CD4-positive, alpha-beta T cell (primary cell): Measurements from ENCODE around the gene IKZF1. TPM values are rescaled to one million over a fixed set of nuclear protein-coding genes. Genes with fewer than 3 reads are reported as not detected.
A peak's percentile ranks its signal among the peaks of the same experiment; 100 is the strongest.

Experiments
- ATAC-seq: fragments of 200-7000 bp; cut with Tn5 transposase; one replicate; pipeline ENCODE4 v1.10.0; 2022; ENCODE audit warnings: mild to moderate bottlenecking; ENCODE audit not compliant: poor library complexity
- CTCF ChIA-PET: fragments of 350-600 bp; sonication (Branson Sonifier 250); formaldehyde crosslinking; loops from one replicate; lab custom pipeline; 2021; ENCODE audit warnings: antibody characterized with exemption, inconsistent platforms; lab: Charles Lee
- POLR2A ChIA-PET: fragments of 350-600 bp; sonication (Branson Sonifier 250); formaldehyde crosslinking; loops from one replicate; lab custom pipeline; 2021; ENCODE audit warnings: antibody characterized with exemption, inconsistent platforms; lab: Charles Lee
- DNase-seq, 14 experiments: peaks; one replicate each; pipeline ENCODE4 v3.0.0-alpha.2; 2013 to 2020; ENCODE audit warnings: mixed read lengths in 2 of 14
- H3K27ac ChIP-seq, 2 donors: one replicate each; pipeline versions ENCODE4 v1.5.1 to v1.7.0; 2013; ENCODE audit warnings: low read length in 2 of 2, low read depth in 1 of 2, mild to moderate bottlenecking in 1 of 2
- H3K27me3 ChIP-seq, 2 experiments: 1 replicate in 1 of 2; 2 replicates in 1 of 2; pipeline versions ENCODE4 v1.6.1 to v1.7.0; 2013; ENCODE audit warnings: low read length in 2 of 2, control low read depth in 1 of 2, mild to moderate bottlenecking in 1 of 2, moderate library complexity in 1 of 2; ENCODE audit not compliant: insufficient read depth in 2 of 2, control insufficient read depth in 1 of 2
- H3K36me3 ChIP-seq: one replicate; pipeline ENCODE4 v1.6.1; 2013; ENCODE audit warnings: low read length, control low read depth; ENCODE audit not compliant: insufficient read depth
- H3K4me1 ChIP-seq: one replicate; pipeline ENCODE4 v1.6.1; 2013; ENCODE audit warnings: low read length, control low read depth; ENCODE audit not compliant: insufficient read depth
- H3K4me3 ChIP-seq: one replicate; pipeline ENCODE4 v1.5.1; 2013; ENCODE audit warnings: mild to moderate bottlenecking, low read length, moderate library complexity
- H3K9me3 ChIP-seq, 2 experiments: 1 replicate in 1 of 2; 2 replicates in 1 of 2; pipeline versions ENCODE4 v1.6.1 to v1.7.0; 2013; ENCODE audit warnings: low read length in 2 of 2, mild to moderate bottlenecking in 2 of 2, control low read depth in 1 of 2, moderate library complexity in 1 of 2; ENCODE audit not compliant: control insufficient read depth in 1 of 2, insufficient read depth in 1 of 2
- H3K27ac Mint-ChIP-seq: one replicate; pipeline ENCODE4 v1.8.0; 2020; ENCODE audit warnings: mixed read lengths
- H3K27me3 Mint-ChIP-seq: one replicate; pipeline ENCODE4 v1.8.0; 2021; ENCODE audit warnings: mixed read lengths
- H3K36me3 Mint-ChIP-seq: one replicate; pipeline ENCODE4 v1.8.0; 2021; ENCODE audit warnings: low read depth, mixed read lengths
- H3K4me1 Mint-ChIP-seq: one replicate; pipeline ENCODE4 v1.8.0; 2021; ENCODE audit warnings: low read depth, mixed read lengths
- H3K4me3 Mint-ChIP-seq: one replicate; pipeline ENCODE4 v1.8.0; 2020; ENCODE audit warnings: mild to moderate bottlenecking, mixed read lengths
- H3K9me3 Mint-ChIP-seq: one replicate; pipeline ENCODE4 v1.8.0; 2020; ENCODE audit warnings: mixed read lengths
- intact Hi-C, 2 experiments: fragments of 100-400 bp; cut with DNase I in 1 of 2; cut with micrococcal nuclease in 1 of 2; formaldehyde crosslinking; loops; one replicate each; pipeline versions ENCODE4 v1.15.1 to v1.9.0; 2023 to 2025; cut with DNase I, micrococcal nuclease
- total RNA-seq, 174 experiments: library from RNA in 2 of 174; stranded (reverse) in 2 of 174; gene quantifications; one replicate each; pipeline ENCODE4 v1.2.3 and lab custom pipeline; 2021 to 2026
- TF ChIP-seq, protein P1 (sequence below): fragments of 200-600 bp; IDR thresholded peaks from one replicate; pipeline ENCODE4 v1.8.0; 2022; ENCODE audit warnings: antibody characterized with exemption, mild to moderate bottlenecking

Gene IKZF1
- total RNA-seq, 2 experiments from 2014 or later: 297 to 300 TPM

DNA sequence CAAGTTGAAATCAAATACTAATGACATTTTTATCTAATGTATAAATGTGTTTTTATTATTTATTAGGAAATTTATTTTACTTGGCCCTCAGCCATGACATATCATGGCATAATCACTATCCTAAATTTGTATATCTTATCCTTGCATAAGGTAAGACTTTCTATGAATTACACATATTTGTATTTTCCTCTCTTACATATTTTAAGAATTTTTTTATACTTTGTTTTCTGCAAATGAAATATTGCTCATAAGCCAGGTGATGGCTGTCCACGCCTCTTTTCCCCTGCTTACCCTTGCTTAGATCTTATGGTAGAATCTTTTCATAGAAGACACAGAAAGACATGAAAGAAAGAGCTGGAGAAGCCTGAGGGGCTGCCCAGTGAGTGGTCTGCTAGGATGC, 48.2 kb downstream of the IKZF1 start:
- Histone ChIP-seq H3K4me1 (peaks cover 92% of the 10 kb centered on the region), H3K27ac (peak overlapping the region; percentile 86 to 95), H3K9me3 (no peaks in the 10 kb centered on the region), H3K36me3 (peaks cover 74% of the 10 kb centered on the region), H3K27me3 (no peaks in the 10 kb centered on the region), H3K4me3 (no peak overlapping the region)
- ChIA-PET CTCF (interaction anchor here (0.9 to 3.4 kb wide), 4 partner anchors 16 to 46 kb away, joined by 4 to 15 read pairs (median 10); no protein-coding TSS in a partner anchor), POLR2A (interaction anchor here (1.6 to 43.3 kb wide), 5 partner anchors 4 to 147 kb away, joined by 5 to 2111 read pairs (median 962); partner anchors contain the start of gene IKZF1)
- intact Hi-C loops: loop anchor here in 1 of 2 experiments (1.0 kb wide), 1 partner anchor 8 kb away; no protein-coding TSS in a partner anchor
- peaks cover 91% of the 10 kb centered on the region for H3K36me3 Mint-ChIP-seq
- TF ChIP-seq, protein P1, sequence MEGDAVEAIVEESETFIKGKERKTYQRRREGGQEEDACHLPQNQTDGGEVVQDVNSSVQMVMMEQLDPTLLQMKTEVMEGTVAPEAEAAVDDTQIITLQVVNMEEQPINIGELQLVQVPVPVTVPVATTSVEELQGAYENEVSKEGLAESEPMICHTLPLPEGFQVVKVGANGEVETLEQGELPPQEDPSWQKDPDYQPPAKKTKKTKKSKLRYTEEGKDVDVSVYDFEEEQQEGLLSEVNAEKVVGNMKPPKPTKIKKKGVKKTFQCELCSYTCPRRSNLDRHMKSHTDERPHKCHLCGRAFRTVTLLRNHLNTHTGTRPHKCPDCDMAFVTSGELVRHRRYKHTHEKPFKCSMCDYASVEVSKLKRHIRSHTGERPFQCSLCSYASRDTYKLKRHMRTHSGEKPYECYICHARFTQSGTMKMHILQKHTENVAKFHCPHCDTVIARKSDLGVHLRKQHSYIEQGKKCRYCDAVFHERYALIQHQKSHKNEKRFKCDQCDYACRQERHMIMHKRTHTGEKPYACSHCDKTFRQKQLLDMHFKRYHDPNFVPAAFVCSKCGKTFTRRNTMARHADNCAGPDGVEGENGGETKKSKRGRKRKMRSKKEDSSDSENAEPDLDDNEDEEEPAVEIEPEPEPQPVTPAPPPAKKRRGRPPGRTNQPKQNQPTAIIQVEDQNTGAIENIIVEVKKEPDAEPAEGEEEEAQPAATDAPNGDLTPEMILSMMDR: no peak
- DNase-seq: peak in 1 of 14 experiments; percentile 3
- peaks cover 97% of the 10 kb centered on the region for H3K4me1 Mint-ChIP-seq
- no peak for ATAC-seq
- peak overlapping the region; percentile 43 for H3K4me3 Mint-ChIP-seq
- H3K27me3 Mint-ChIP-seq: no peaks in the 10 kb centered on the region
- no peak overlapping the region for H3K27ac Mint-ChIP-seq
- H3K9me3 Mint-ChIP-seq: no peaks in the 10 kb centered on the region

DNA sequence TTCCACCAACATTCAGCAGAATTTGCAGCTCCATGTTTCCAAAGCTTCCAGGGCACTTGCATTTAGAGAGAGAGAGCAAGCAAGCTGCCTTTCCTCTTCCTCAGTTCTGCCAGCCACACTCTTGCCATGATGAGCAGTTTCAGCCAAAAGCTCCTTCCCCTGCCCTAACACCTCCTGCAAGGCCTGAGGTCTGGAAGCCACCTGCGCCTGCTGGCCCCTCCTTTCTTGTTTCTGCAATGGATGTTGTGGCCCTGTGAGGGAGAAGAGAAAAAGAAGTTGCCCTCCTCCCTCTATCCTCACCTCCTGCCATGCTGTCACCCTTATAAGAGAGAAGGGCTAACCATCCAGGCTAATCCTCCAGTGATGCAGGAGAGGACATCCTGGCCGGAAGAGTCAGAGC, 48.7 kb downstream of the IKZF1 start:
- H3K27me3 Mint-ChIP-seq: no peaks in the 10 kb centered on the region
- peaks cover 97% of the 10 kb centered on the region for H3K4me1 Mint-ChIP-seq
- peaks cover 91% of the 10 kb centered on the region for H3K36me3 Mint-ChIP-seq
- TF ChIP-seq, protein P1: no peak
- Histone ChIP-seq H3K4me3 (no peak overlapping the region), H3K27ac (peak overlapping the region; percentile 86 to 95), H3K36me3 (peaks cover 73% of the 10 kb centered on the region), H3K27me3 (no peaks in the 10 kb centered on the region), H3K4me1 (peaks cover 92% of the 10 kb centered on the region), H3K9me3 (no peaks in the 10 kb centered on the region)
- H3K4me3 Mint-ChIP-seq: peak overlapping the region; percentile 43
- H3K9me3 Mint-ChIP-seq: no peaks in the 10 kb centered on the region
- H3K27ac Mint-ChIP-seq: no peak overlapping the region
- ATAC-seq: no peak
- DNase-seq: peak in 1 of 14 experiments; percentile 5
- CTCF ChIA-PET: interaction anchor here (0.9 kb wide), 1 partner anchor 16 kb away, joined by 4 read pairs; no protein-coding TSS in a partner anchor
- intact Hi-C loops: no loop called here
- POLR2A ChIA-PET: interaction anchor here (1.1 to 43.3 kb wide), 4 partner anchors 4 to 87 kb away, joined by 3 to 2111 read pairs (median 962); partner anchors contain the start of gene IKZF1

DNA sequence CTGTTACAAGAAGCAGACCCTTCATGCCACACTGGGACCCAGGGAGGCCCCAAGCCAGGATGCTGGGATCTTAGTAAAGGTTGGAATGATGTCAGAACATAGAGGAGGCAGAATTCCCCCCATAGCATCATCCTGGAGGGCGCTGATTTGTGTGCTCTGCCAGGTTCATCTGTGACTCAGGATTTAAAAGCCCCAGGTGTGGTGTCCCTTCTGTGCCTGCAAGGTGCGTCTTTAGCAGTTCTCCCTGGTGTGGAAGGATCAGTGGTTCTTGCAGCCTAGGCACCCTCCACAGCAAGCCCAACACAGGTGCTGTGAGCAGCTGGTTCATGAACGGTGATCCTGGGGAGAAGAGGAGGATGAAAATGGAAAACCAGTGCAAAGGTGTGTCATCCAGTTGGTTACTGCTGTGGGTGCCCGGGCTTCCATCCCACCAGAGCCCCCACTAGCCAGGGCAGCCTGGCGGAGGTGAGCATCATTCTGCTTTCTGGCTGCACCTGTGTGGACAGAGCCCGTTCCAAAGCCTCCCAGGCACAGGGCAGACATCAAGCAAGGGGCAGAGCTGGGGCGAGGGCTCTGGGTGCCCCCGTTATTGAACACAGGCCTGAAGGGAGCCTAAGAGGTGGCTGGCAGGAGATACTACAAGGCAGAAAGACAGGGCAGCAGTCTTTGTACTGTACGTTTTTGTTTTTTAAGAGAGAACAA, 49.5 kb downstream of the IKZF1 start:
- no peaks in the 10 kb centered on the region for H3K9me3 ChIP-seq
- H3K36me3 ChIP-seq: peaks cover 73% of the 10 kb centered on the region
- no peaks in the 10 kb centered on the region for H3K27me3 Mint-ChIP-seq
- no peaks in the 10 kb centered on the region for H3K9me3 Mint-ChIP-seq
- ChIA-PET CTCF (interaction anchor here (1.5 kb wide), 1 partner anchor 43 kb away, joined by 3 read pairs; no protein-coding TSS in a partner anchor), POLR2A (interaction anchor here (1.1 to 43.3 kb wide), 4 partner anchors 3 to 88 kb away, joined by 3 to 2111 read pairs (median 962); partner anchors contain the start of gene IKZF1)
- H3K27me3 ChIP-seq: no peaks in the 10 kb centered on the region
- ATAC-seq: no peak
- peaks cover 92% of the 10 kb centered on the region for H3K4me1 ChIP-seq
- H3K4me3 ChIP-seq: no peak overlapping the region
- peak overlapping the region; percentile 86 to 95 for H3K27ac ChIP-seq
- TF ChIP-seq, protein P1: no peak
- intact Hi-C loops: no loop called here
- peak overlapping the region; percentile 43 for H3K4me3 Mint-ChIP-seq
- H3K36me3 Mint-ChIP-seq: peaks cover 91% of the 10 kb centered on the region
- H3K27ac Mint-ChIP-seq: no peak overlapping the region
- H3K4me1 Mint-ChIP-seq: peaks cover 97% of the 10 kb centered on the region
- peak in 1 of 14 experiments; percentile 29 for DNase-seq
